ENCODE results near the gene ASRGL1.

ASRGL1 gene

DNA sequence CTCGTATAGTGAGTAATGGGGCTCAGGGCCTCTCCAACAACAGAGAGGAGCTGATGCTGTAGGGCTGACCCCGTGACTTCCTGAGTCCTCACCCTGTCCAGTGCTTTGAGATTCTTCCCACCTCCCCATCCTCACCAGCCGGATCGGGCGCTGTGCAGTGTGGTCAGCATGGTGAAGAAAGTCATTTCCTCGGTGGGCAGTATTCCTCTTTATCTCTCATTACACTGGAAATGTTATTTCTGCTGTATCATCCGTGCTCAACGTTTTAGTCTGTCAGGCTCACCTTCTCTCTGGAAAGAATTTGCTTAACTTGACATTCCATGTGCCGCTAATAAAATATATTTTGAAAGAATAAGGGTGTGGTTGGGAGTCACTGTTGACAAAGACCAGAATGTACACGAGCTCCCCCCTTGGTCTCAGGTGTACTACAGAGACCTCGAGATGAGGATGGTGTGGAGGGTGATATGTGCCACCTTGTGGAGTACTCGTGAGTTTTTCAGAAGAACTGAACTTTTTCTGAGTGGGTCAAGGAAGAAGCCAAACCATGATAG lies 55.9 kb downstream of the ASRGL1 start:
- DNase-seq (ENCODE audit: low spot score): peak; percentile 32

DNA sequence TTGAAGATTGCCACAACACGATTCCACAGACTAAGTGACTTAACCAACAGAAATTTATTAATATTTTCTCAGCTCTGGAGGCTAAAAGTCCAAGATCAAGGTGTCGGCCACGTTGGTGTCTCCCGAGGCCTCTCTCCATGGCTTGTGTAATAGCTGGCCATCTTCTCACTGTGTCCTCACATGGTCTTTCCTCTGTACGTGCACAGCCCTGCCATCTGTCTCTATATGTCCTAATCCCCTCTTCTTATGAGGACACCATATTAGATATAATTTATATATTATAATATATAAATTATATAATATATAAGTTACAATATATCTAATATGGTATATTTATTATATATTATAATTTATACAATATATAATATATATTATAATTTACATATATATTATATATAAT lies 56.5 kb downstream of the ASRGL1 start:
- no peak for DNase-seq (ENCODE audit: low spot score)

DNA sequence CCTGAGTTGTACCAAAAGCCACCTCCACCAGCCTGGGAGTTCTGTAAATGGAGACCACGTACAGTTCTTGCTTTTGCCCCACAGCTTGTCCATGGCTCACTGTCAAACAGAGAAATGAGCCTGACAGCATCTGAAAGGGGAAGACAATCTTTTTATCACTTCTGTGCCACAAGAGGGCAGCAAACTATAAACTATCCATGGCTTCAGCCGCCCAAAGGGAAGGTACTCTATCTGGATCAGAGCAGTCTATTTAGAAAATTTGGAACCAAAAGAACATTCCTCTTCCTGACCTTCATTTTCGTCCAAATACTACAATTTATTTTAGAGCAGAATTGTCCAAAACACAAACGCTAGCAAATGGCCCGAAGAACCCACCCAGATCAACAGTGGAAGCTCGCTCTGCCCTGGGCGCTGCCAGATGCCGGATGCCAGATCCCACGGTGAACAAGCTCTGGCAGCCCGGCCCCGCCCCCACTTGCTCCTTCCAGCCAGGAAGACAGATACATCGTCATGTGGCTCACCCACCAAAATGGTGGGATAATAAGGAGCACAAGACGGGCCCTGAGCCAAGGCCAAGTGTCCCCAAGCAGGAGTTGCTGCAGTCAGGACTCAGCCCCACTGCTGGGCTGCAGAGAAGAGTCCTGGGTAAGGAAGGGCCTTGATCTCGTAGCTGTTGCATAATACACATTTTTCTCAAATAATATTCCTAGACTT lies 57.7 kb downstream of the ASRGL1 start:
- peak; percentile 80 for DNase-seq (ENCODE audit: low spot score)

DNA sequence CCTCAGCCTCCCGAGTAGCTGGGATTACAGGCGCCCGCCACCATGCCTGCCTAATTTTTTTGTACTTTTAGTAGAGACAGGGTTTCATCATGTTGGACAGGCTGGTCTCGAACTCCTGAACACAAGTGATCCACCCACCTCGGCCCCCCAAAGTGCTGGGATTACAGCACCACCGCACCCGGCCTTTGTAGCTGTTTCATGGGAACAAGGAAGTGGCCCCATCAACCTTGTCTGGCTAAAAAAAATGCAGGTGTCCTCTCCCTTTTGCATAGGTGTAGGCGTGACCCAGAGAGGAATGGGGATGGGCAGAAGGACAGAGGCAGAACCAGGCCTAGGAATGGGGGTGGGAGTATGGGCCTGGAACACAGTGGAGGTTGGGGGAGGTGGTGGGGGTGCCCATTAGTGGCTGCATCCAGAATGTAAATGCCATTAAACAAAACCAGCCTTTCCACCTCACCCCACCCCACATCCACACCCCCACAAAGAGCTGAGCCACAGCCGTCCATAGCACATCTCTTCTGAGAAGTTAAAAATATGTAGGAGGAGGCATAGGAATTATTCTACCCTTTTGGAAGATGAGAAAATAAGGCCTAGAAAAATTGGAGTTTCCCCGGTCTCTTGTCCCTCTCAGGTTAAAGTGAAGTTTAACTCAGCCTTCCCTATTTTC lies 58.8 kb downstream of the ASRGL1 start:
- DNase-seq (ENCODE audit: low spot score): no peak

DNA sequence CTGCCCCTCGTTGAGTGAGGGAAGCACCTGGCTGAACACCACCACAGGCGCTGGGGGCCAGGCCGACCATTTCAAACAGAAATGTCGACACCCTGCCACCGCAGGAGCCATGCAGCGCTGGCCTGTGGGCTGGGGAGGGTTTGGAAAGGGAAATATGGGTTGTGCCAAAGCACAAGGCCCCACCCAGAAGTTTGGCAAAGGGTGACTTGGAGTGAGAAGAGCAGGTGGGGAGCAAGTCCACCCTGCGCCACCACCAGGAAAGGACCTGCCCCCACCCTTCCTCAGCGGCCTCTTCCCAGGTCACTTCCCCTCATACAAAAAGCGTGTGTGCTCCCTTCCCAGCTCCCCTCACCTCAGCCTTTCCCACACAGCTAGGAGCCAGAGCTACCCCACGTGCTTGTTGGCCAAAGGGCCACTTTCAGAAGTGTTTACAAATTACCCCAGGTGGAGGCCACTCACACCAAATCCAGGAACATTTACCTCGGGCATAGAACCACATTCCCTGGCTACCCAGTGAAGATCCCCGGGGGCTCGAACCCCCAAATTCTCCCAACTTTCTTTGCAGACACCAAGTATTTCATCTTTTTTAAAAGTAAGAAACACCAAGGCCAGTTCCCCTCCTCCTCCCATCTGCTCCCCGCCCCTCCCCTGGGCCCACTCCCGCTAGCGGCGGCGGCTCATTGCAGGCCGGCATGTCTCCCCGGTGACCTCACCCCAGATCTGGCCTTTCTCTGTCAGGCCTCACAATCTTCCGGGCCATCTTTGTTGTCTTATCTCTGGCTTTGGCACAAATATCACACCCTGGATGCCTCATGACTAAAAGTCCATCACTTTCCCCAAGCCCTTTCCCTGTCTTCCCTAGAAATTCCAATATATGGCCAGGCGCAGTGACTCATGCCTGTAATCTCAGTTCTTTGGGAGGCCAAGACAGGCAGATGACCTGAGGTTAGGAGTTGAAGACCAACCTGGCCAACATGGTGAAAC lies 61.1 kb downstream of the ASRGL1 start:
- DNase-seq (ENCODE audit: low spot score): no peak

DNA sequence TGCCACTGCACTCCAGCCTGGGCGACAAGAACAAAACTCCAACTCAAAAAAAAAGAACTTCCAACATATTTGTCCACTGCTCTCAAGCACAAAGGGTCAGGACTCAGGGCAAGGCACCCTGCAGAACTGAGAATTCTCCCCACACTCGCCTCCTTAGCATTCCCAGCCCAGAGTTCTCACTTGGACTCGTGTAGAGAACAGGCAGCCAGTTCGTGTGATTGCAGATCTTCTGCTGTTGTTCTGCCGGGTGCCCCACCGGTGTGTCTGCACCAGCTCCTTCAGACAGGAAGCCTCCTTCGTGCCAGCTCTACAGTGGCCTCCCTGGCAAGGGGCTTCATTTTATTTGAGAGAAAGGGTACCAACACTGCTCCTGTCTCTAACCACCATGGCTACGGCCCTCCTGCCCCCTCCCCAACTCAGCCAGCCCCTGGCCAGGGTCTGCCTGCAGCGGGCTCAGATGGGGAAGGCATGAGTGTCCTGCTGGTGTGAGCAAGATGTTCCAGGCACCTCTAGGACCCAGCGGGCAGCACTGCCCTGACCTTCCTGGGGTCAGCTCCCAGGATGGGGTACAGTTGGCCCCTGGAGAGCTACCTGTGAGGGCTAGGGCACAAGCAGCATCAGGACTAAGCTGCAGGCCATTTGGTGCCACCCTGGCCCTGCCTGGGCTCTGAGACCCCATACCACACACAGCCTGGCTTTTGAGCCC lies 62.1 kb downstream of the ASRGL1 start:
- no peak for DNase-seq (ENCODE audit: low spot score)

DNA sequence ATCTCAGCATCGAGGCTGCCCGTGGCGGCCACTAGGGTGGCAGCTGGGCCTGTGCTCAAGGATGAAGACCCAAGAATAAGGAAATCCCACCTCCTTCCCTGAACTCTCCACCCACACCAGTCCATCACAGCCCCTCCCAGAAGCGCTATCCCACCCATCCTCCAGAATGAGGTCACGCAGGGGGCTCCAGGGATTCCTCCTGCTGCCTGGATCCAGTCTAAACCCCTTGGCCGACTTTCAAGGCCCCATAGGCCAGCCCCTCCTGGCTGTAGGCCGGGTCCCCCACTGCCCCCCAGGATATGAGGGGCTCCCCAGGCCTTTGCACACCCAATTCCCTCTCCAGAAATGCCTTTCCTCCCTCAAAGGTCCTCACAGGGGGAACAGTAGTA lies 62.6 kb downstream of the ASRGL1 start:
- no peak for DNase-seq (ENCODE audit: low spot score)

DNA sequence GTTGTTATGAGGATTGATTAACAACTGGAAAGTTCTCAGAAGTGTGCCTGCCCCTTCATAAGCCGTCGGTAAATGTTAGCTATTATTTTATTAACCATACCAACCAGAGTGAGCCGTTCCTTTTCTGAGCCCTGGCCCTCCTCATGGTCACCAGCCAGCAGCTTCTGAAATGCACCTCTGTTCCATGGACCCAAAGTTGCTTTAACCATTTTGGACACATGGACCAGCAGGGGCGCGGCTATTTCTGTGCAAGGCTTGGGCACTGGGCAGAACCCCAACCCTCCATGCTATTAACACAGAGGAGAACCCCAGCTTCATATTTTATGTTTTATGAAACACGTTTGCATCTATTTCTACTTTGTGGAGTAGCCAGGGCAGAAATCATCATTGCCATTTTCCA lies 63.0 kb downstream of the ASRGL1 start:
- no peak for DNase-seq (ENCODE audit: low spot score)

DNA sequence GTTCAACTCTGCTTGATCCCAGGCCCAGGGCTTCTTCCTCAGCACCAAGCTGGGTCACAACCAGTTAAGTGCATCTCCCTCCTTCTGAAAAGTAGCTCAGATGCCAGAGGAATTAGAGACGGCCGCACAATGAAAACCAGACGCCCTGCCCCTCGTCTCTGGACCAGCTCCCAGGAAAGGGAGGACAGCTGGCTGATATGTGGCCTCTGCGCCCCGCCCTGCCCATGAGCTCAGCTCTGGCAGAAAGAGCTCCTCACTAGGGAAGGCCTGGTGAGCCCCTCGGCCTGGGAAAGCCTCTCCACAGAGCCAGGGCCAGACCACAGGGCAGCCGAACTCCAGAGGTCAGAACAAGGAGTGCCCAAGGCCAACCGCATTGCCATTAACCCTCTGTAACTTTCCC lies 63.5 kb downstream of the ASRGL1 start:
- DNase-seq (ENCODE audit: low spot score): peak; percentile 45

DNA sequence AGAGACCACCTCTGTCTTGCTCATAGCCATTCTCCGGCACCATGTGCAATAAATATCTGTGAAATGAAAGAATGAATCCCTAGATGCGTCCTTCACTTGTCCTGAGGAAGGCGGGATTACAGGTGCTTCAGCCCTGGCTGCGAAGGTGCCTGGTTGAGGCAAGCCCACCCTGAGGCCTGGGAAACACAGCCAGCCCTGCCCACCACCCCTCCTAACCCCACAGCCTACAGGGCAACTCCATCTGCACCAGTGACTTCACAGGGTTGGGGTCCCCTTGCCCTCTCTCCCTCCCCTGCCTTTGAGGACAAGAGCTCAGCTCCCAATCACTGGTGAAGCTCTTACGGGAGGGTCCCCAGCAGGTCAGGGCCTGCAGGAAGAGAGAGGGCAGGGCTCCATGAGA lies 64.1 kb downstream of the ASRGL1 start:
- DNase-seq (ENCODE audit: low spot score): no peak

DNA sequence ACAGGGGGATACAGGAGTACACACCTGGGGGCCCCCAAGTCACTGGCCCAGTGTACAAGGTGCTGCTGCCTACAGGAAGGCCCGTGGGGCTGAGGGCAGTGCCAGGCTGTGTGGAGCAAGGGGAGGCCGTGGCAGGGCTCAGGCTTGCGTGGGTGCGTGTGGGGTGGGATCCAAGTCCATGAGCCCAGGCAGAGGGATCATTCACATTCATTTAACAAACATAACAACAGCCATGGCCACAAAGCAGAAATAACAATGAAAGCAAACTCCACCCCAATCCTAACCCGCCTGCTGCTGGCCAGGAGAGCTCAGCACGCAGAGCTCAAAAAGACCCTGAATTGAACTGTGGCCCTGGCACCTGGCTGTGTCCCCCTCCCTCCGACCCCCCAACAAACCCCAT lies 64.6 kb downstream of the ASRGL1 start:
- no peak for DNase-seq (ENCODE audit: low spot score)

DNA sequence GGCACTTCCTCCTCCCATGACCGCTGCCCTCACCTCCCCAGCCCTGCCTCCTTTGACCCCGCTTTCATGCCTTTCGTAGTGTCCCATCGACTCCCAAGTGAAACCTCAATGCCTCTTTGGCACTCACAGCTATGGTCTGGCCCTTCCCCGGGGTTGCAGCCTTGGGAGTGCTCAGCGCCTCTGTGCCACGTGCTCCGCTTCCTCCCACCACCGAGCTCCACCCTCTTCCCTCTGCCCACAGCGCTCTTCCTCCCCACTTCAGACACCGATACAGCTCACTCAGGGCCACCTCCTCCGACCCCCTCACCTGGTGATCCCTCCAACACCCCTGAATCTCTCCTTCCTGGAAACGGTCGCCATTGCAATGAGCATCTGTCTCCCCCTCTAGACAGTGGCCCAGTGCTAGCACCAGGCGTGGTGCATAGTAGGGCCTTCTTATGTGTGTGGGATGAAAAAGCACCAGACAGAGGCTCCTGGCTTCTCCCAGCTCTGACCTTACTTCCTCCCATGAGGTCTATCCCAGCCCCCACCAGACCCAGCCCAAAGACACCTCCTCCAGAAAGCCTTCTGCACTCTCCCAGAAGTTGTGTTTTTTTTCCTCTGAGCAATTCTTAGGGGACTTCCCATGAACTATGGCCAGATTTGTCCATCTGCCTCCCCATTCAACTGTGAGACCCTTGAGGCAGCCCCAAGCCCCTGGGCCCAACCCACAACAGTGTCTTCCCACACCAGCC lies 65.1 kb downstream of the ASRGL1 start:
- no peak for DNase-seq (ENCODE audit: low spot score)

DNA sequence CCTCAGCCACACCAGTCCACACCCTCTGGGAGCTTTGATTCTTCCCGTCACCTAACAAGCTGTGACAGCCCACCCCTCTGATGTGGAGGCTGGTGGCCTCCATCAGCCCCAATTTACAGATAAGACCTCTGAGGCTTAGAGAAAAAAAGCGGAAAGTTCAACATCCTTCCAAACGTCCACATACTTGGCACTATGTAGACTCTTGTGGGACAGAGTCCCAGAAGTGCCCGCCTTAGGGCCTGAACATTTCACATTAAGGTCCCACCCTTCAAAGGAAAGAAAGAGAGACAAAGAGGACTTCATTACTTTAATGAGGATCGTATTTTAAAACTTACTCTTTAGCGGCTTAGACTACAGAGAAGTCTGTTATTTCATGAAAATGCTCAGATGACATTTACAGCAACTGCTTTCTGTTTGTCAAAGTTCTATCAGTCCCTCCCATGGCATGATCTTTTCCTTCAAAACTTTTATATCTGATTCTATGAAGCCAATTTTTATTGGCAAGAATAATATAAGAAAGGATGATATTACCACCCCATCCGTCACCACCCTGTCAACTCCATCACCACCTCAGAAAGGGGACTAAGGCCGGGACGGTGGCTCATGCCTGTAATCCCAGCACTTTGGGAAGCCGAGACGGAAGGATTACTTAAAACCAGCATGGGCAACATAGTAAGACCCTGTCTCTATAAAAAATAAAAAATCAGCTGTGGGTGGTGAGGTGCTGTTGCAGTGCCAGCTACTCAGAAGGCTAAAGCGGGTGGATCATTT lies 65.9 kb downstream of the ASRGL1 start:
- DNase-seq (ENCODE audit: low spot score): no peak

DNA sequence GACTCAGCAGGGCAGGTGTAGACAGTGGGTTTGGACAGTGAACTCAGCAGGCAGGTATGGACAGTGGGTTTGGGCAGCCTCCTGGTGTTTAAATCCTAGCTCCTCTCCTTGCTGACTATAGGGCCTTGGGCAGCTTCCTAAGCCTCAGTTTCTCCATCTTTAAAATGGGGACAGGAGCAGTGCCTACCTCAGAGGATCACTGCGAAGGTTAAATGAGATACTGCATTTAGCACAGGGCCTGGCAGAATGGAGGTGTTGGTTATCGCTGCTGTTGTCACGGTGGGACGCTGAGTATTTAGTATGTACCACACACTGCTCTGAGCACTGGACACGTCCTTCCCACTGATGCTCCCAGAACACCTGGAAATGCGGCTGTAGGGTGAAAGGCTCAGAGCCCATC lies 67.2 kb downstream of the ASRGL1 start:
- DNase-seq (ENCODE audit: low spot score): no peak

DNA sequence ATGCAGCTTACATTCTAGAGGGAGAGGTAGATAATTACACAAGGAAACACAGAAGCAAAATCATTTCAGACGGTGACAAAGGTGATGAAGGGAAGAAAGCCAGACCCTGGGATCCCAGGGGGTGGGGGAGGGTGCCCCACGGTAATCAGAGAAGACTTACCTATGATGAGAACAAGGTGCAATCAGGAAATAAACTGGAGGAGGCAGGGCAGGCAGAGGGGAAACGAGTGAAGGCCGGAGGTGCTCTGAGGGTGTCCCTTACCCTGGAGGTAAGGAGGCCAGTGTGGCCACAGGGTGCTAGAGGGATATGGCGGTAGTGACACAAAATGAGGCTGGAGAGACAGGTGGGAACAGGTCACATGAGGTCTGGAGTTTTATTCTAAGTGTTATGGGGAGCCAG lies 67.7 kb downstream of the ASRGL1 start:
- no peak for DNase-seq (ENCODE audit: low spot score)

DNA sequence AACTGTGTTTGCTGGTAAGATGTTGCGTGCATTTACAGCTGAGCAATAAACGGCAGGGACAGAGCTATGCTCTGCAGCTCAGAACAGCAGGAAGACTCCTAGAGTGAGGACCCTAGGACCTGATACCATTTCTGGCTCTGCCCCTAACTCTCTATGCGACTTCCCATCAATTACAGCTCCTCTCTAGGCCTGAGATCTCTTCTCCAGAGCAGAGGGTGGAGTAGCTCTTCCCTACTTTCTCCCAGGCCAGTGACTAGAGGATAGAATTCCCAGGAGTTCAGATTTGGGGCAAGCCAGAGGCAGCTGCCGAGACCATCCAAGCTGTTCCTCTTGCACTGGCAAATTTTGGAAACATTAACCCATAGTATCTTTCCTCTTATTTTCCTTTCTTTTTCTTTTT lies 68.8 kb downstream of the ASRGL1 start:
- DNase-seq (ENCODE audit: low spot score): no peak

DNA sequence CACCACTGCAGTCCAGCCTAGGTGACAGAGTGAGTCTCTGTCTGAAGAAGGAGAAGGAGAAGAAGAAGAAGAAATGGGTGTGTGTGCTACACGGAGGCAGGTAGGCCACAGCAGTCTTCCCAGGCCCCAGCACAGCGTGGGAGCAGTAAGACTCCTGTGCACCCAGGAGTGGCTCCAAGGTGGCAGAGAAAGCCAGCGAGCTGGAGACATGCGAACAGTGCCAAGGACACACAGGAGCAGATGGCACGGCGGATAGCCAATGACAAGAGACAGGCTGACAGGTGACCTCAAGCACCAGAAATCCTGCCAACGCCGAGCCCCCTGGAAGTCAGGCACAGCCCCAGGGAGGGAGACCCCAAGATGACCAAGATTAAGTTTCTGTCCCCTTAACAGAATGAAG lies 72.6 kb downstream of the ASRGL1 start:
- no peak for DNase-seq (ENCODE audit: low spot score)

DNA sequence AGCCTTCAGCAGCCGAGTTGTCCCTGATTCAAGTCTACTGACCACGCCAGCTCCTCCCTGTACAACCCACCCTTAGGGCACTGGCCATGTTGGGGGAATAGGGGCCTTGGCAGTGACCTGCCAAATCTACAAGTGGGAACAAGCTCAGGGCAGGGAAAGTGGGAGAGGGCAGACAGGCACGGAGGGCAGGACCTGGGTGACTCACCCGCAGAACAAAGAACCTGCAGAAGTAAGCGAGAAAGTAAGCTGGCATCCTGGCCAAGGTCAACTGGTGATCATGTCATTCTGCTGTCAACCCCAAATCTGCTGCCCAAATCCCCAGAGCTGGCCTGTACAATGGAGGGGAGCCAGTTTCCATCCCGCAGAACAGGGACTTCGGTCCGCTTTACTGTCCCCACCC lies 73.7 kb downstream of the ASRGL1 start:
- no peak for DNase-seq (ENCODE audit: low spot score)

DNA sequence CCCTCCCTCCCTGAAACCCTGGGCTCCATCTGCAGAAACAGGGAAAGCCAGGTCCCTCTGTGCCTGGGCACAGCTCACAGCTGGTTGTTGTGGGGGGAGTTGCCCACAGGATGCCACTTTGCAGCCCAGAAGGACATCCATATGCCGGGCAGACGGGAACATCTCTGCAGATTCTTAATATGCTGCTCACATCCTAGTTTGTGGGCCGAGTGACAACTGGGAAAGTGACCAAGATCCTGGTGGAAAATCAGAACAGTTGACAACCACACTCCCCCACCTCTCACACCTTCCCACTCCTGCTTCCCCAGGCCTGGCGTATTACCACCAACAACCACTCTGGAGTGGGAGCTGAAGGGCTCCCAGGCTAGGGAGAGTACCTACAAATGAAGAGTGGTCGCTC lies 74.3 kb downstream of the ASRGL1 start:
- DNase-seq (ENCODE audit: low spot score): no peak

DNA sequence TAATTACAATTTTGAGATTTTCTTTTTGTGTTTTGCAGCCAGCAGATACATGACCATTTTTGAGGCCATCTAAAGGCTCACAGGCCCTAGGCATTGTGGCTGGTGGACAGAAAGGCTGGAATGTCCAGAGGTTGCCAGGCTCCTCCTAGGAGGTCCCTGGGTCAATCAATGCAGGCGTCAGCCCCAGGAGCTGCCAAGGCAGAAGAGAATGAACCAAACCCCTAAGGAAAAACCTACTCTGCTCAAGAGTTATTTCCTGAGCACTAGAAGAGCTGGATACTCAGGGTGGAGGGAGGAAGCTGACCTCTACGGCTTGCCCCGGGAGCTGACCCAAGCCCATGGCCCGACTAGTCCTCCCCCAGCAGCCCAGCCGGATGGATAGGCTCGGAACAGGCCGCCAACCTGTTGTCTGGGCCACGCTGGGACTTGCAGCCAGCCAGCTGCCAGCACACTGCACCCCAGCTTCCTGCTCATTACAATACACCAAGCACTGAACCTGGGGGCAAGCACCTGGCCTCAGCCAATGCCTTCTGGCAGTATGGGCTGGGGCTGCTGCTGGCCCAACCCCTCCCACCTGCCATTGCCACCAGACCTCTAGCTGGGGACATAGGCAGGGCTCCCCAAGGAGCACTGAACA lies 75.9 kb downstream of the ASRGL1 start:
- no peak for DNase-seq (ENCODE audit: low spot score)

All from hematopoietic multipotent progenitor cell treated with erythropoietin and hydrocortisone succinate and interleukin-3 and kit ligand, for 15 days (in vitro differentiated cells).